AG09319 (cell line): ENCODE data around the gene FKBP15.

Experiments
- DNase-seq: peaks from one replicate; pipeline ENCODE4 v3.0.0-alpha.2; 2010; ENCODE audit warnings: low read depth; ENCODE audit errors: extremely low read depth
- CTCF ChIP-seq: IDR thresholded peaks from 2 replicates; pipeline ENCODE4 v1.5.1; 2011; ENCODE audit warnings: low read depth, mild to moderate bottlenecking, inconsistent platforms, low read length, moderate library complexity

The FKBP15 gene

DNA sequence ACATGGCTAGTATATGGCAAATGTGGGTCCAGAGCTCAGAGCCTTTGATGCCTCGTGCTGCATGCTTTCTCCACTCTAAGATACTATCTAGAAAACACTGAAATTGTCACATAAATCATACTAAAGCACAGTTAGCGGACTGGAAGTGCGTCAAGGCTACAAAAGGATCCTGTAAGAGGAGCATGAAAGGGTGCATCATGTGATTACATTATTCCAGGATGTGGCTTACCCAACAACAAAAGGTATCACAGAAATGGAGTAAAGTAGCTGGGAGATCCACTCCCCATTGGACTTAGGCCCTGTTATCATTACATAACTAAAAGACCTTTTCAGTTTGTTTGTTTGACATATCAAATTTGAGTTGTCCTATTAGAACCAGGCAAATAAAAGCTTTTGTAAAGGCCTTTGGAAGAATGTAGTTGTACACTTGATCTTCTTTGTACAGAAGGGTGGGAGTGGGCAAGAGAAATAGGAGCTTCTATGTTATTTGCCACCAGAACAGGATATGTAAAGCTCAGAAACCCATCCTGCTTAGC lies 7.1 kb upstream of the FKBP15 start:
- no peak for TF ChIP-seq CTCF
- DNase-seq = no peak

GRCh38 chr9:113227436-113227835 lies 6.4 kb upstream of the FKBP15 start:
- no peak for TF ChIP-seq CTCF
- DNase-seq = no peak

DNA sequence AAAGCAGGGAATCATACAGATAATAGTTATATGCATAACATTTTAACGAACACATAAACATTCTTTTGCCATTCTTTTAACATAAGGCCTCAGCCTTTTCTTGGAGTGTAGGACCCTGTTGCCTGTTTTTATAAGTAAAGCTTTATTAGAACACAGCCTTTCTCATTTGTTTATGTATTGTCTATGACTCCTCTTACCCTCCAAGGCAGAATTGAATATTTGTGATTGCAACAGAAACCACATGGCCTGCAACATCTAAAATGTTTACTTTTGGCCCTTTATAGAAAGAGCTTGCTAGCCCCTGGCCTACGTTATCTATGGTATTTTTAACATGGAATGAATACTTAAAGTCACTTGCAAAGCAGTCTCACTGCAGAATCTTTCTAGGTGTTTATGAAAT lies 2.9 kb upstream of the FKBP15 start:
- no peak for TF ChIP-seq CTCF
- no peak for DNase-seq

DNA sequence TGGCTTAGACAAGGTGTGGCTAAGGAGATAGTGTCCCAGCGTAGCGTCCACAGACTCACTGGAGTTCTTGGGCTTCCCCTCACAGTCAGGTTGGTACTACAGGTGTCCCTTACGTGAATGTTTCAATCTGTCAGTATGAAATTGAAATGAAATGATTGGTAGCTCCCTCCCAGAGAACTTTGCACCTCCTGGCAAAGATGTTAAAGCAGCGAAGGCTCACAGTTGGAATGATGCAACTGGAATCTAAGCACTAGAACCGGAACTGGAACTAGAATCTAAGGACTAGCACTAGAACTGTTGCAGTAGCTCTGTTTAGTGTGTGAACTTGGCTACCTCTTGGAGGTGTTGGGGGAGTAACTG lies 1.4 kb upstream of the FKBP15 start:
- DNase-seq = no peak
- no peak for TF ChIP-seq CTCF

DNA sequence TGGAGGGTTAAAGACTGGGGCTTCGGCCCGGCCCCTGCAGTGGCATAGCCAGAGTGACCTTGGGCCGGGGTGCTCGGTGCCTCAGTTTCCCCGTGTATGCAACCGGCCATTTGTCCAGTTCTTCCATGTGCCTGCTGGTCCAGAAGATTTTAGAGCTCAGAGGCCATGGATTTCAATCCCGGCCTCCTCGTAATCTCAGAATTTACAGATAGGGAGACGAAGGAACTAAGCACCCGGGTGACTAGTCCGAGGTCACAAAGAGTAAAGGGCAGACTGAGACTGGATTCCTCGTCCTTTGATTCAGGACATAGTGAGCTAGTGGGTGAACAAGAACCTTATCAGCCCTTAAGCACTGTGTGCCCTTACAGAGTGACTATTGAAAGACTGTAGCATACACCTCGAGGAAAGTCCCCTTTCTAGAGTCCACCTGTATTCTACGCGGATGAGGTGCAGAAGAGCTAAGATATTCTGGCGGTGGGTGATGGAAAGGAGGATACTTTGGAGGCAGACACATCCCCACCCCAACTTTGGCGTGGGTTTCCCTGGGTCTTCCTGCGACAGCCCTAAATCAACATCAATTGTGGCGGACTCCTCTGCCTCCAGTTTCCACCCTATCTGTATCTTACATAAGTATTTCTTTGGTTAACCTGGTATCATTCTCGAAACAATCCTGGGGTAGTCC lies 864 bp upstream of the FKBP15 start:
- no peak for DNase-seq
- no peak for TF ChIP-seq CTCF

- DNase-seq = no peak
- no peak for TF ChIP-seq CTCF
Measured at GRCh38 chr9:113220467-113221002, 542 bp downstream of the FKBP15 start.

- TF ChIP-seq CTCF = no peak
- no peak for DNase-seq
Measured at GRCh38 chr9:113219969-113220368, 1.1 kb downstream of the FKBP15 start.
